ENCODE results near the gene HBG1. TPM values are rescaled to one million over a fixed set of nuclear protein-coding genes. Genes with fewer than 3 reads are reported as not detected.

HBG1 gene
- total RNA-seq, 2 donors from 2014 or later, result not detected

DNA sequence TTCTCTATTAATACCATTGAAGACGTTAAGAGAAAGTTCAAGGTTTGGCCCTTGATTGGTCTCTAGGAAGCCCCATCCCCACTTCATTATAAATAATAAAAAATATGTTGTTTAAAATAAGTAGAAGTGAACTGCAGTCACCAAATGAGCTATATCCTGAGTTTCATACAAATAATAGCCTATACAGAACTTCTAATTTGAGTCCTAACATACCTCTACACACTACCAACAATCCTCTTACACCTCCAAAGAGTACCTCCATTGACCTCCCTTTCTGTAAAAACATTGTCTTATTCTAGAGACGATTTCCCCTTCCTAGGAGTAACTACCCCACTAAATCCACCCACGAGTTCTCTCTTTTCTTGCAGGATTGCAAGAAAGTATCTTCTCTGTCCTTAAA is 8.2 kb downstream of the HBG1 start:
- no peaks in the 10 kb centered on the region for H3K27me3 ChIP-seq
- no peak for DNase-seq (ENCODE audit: low spot score)
- no peak overlapping the region for H3K4me3 ChIP-seq
- TF ChIP-seq, protein P1, sequence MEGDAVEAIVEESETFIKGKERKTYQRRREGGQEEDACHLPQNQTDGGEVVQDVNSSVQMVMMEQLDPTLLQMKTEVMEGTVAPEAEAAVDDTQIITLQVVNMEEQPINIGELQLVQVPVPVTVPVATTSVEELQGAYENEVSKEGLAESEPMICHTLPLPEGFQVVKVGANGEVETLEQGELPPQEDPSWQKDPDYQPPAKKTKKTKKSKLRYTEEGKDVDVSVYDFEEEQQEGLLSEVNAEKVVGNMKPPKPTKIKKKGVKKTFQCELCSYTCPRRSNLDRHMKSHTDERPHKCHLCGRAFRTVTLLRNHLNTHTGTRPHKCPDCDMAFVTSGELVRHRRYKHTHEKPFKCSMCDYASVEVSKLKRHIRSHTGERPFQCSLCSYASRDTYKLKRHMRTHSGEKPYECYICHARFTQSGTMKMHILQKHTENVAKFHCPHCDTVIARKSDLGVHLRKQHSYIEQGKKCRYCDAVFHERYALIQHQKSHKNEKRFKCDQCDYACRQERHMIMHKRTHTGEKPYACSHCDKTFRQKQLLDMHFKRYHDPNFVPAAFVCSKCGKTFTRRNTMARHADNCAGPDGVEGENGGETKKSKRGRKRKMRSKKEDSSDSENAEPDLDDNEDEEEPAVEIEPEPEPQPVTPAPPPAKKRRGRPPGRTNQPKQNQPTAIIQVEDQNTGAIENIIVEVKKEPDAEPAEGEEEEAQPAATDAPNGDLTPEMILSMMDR (IDR thresholded peaks at IDR 0.05), result no peak
- H3K9me3 ChIP-seq, result no peaks in the 10 kb centered on the region
- no peak overlapping the region for H3K27ac ChIP-seq
- H3K4me1 ChIP-seq, result no peaks in the 10 kb centered on the region
- H3K36me3 ChIP-seq, result no peaks in the 10 kb centered on the region

DNA sequence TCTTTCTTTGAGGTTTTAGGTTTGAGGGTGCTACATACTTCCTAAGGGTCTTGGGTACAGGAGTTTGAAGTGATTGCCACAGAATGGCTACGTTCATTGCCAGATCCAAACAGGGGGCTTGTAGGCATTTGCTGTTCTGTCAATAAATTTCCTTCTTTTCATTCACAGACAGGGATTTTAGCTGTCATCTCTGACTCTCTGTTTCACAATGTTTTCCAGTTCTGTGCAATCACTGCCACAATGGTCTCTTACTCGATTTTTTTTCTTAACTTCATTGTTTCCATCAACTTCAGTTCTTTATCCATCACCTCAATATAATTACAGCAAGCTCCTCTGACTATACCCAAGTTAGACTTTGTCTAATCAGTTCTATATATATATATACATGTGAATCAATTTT is 9.2 kb downstream of the HBG1 start:
- no peaks in the 10 kb centered on the region for H3K36me3 ChIP-seq
- H3K9me3 ChIP-seq, result no peaks in the 10 kb centered on the region
- H3K4me1 ChIP-seq, result no peaks in the 10 kb centered on the region
- no peak overlapping the region for H3K27ac ChIP-seq
- no peak for DNase-seq (ENCODE audit: low spot score)
- H3K27me3 ChIP-seq, result no peaks in the 10 kb centered on the region
- TF ChIP-seq, protein P1 (IDR thresholded peaks at IDR 0.05), result no peak
- H3K4me3 ChIP-seq, result no peak overlapping the region

DNA sequence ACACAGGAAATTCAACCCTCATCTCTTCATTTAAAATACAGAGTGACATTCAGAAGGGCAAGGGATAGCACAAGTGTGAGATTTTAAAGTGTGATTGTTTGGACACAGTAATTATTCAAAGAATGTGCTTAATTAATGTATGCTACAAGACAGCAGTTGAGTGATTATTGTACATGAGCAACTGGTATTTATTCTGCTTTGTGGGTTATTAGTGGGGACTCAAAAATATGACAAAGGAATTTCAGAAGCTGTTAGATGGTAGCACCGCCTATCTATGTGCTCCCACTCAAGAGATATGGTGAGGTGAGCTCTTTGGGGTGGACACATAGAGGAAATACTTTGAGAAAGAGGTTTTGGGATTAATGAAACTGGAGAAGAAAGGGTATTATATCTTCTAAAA is 9.6 kb downstream of the HBG1 start:
- TF ChIP-seq, protein P1 (IDR thresholded peaks at IDR 0.05), result no peak
- H3K27me3 ChIP-seq, result no peaks in the 10 kb centered on the region

DNA sequence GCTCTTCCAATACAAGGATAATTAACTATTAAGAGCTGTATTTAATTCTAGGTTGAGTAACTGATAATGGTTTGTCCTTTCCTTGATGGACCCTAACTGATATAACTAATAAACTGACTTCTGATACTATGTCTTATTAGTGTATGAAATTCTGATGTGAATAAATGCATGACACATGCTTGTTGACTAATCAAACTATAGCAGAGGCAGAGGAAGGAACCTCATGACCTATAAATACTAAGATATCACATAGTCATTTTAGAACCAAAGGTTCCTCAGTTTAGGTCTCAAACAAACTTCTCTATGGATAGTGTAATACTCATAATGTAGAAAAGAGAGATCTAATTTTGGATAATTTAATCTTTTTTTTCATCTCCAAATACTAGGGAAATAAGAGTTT is 10.6 kb downstream of the HBG1 start:
- no peak overlapping the region for H3K4me3 ChIP-seq
- DNase-seq (ENCODE audit: low spot score), result no peak
- H3K4me1 ChIP-seq, result no peaks in the 10 kb centered on the region
- H3K36me3 ChIP-seq, result no peaks in the 10 kb centered on the region
- H3K27me3 ChIP-seq, result no peaks in the 10 kb centered on the region
- no peak overlapping the region for H3K27ac ChIP-seq
- H3K9me3 ChIP-seq, result no peaks in the 10 kb centered on the region
- TF ChIP-seq, protein P1 (IDR thresholded peaks at IDR 0.05), result no peak

More for the DNA sequence above, 9.6 kb downstream of the HBG1 start:
- H3K27ac ChIP-seq, result no peak overlapping the region
- H3K4me3 ChIP-seq, result no peak overlapping the region
- H3K9me3 ChIP-seq, result no peaks in the 10 kb centered on the region
- no peaks in the 10 kb centered on the region for H3K4me1 ChIP-seq
- H3K36me3 ChIP-seq, result no peaks in the 10 kb centered on the region
- no peak for DNase-seq (ENCODE audit: low spot score)

DNA sequence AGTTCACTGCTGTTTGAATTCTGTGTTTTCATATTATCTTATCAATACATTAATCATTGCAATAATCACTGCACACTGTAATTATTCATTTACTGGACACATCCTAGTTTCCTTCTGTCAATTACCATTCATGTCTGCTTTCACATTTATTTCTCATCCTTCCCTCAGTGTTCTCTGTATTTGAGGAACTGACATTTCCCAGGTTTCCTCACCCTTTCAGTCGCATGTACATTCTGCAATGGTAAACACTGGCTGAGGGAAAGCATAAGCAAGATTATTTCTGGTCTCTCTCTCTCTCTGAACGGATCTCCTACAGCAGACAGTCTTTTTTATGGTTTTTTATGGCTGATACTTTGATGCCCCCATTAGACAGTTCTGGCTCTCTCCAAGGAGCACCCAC is 11.2 kb downstream of the HBG1 start:
- Histone ChIP-seq H3K27me3 (no peaks in the 10 kb centered on the region), H3K4me1 (no peaks in the 10 kb centered on the region), H3K36me3 (no peaks in the 10 kb centered on the region), H3K27ac (no peak overlapping the region), H3K9me3 (no peaks in the 10 kb centered on the region), H3K4me3 (no peak overlapping the region)
- no peak for DNase-seq (ENCODE audit: low spot score)
- TF ChIP-seq, protein P1 (IDR thresholded peaks at IDR 0.05), result no peak

DNA sequence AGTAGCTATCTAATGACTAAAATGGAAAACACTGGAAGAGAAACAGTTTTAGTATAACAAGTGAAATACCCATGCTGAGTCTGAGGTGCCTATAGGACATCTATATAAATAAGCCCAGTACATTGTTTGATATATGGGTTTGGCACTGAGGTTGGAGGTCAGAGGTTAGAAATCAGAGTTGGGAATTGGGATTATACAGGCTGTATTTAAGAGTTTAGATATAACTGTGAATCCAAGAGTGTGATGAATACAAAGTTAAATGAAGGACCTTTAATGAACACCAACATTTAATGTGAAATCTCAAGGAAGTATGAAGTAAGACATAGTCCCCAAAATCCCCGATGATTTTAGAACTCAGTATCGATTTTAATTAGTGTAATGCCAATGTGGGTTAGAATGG is 12.2 kb downstream of the HBG1 start:
- H3K4me1 ChIP-seq, result no peaks in the 10 kb centered on the region
- DNase-seq (ENCODE audit: low spot score), result no peak
- TF ChIP-seq, protein P1 (IDR thresholded peaks at IDR 0.05), result no peak
- H3K4me3 ChIP-seq, result no peak overlapping the region
- no peaks in the 10 kb centered on the region for H3K9me3 ChIP-seq
- H3K27ac ChIP-seq, result no peak overlapping the region
- H3K27me3 ChIP-seq, result no peaks in the 10 kb centered on the region
- H3K36me3 ChIP-seq, result no peaks in the 10 kb centered on the region

Measured in right atrium auricular region (tissue), 2 donors.